GM21390 (cell line): ENCODE measurements around the gene MUL1.
"Not testable (repeated sequence)": the region's sequence is repeated elsewhere in the genome, so short reads cannot be mapped to it uniquely, and the experiment has no call there.

Experiments
- ATAC-seq: cut with Tn5 transposase; IDR thresholded peaks from one replicate; pipeline ENCODE4 v1.9.1; 2021; ENCODE audit not compliant: unreplicated experiment

The MUL1 gene

GRCh38 chr1:20511518-20512428 lies 3.8 kb upstream of the MUL1 start:
- no peak for ATAC-seq

DNA sequence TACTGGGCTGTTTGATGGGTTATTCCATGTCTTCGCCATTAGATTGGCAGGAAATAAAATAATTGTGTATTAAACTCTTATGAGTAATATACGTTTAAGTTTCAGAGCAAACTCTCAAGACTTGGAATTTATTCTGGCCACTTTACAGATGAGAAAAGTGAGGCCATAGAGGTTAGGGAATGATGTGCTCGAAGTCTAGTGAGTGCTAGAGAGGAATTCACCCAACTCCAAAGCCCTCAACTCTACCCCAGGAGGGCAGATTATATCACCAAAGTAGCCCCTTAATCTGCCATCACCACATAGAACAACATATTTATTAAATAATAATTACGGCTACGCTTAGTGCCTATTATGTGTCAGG lies 440 bp upstream of the MUL1 start:
- peak; percentile 12 for ATAC-seq

DNA sequence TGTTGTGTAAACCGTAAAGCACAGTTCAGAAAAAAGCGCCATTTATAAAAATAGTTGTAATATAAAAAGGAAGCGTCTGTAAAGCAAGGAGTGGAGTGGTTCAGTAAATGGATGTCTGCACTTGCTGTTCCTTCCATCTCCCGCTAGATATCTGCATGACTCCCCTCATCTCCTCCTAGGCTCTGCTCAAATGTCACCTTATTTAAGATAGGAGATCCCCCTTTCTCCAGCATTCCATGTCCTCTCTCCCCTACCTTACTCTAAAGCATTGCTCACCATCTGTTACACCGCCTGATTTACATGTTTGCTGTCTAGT lies 745 bp downstream of the MUL1 start:
- peak; percentile 8 for ATAC-seq

- no peak for ATAC-seq
Measured at GRCh38 chr1:20505488-20505887, 2.5 kb downstream of the MUL1 start.

GRCh38 chr1:20500716-20501115 lies 7.2 kb downstream of the MUL1 start:
- no peak for ATAC-seq

DNA sequence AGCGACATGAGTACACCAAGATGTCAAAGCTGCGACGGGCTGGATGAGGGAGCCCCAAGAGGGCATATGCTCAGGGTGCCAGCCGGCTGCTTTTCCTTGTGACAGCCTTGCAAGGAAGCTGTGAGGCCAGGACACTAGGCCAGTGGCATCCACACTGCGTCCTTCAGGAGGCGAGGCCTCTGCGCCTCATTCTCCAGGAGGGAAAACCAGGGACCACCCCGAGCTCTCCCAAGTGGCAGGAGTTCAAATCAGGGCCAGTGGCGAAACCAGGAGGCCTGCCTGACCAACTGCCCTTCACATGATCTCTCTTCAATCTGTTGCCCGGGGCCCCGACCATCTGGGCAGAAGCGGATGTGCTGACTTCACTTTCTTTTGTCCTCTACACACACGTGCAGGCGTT lies 8.2 kb downstream of the MUL1 start:
- no peak for ATAC-seq

GRCh38 chr1:20499105-20499504 lies 8.8 kb downstream of the MUL1 start:
- ATAC-seq: no peak

- ATAC-seq: no peak
Measured at GRCh38 chr1:20498116-20498515, 9.8 kb downstream of the MUL1 start.

DNA sequence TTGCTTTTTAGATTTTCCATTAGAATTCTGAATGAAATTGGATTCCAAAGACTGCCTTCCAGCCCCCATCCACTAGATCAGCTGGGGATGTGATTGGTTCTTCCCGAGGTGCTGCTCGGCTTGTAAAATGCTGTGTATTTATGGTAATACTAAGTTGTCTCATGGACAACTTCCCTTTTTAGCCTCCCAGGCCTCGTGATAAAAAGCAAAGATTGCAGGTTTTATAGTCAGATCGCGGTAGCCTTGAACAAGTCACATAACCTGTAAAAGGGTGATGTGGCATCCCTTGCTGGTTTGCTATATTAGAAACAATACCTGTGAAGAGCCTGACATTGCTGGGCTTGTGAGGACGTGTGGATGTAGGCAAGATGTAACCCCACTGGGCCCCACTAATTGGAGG lies 10.4 kb downstream of the MUL1 start:
- ATAC-seq: no peak

DNA sequence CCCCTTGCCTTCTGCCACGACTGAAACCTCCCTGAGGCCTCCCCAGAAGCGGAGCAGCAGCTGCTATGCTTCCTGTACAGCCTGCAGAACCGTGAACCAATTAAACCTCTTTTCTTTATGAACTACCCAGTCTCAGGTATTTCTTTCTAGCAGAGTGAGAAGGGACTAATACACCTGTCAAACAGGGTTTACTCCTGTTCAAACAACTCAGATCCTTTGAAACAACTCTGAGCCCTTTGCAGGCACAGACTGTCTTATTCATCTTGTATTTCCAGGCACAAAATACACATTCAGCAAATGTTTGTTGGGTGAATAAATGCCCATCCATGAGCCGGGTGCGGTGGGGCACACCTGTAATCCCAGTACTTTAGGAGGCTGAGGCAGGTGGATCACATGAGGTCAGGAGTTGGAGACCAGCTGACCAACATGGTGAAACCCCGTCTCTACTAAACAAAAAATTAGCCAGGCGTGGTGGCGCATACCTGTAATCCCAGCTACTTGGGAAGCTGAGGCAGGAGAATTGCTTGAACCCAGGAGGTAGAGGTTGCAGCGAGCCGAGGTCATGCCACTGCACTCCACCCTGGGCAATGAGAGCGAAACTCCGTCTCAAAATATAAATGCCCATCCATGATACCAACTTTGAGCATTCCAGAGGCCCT lies 11.1 kb downstream of the MUL1 start:
- ATAC-seq: not testable (repeated sequence)

GRCh38 chr1:20496241-20496661 lies 11.7 kb downstream of the MUL1 start:
- no peak for ATAC-seq

DNA sequence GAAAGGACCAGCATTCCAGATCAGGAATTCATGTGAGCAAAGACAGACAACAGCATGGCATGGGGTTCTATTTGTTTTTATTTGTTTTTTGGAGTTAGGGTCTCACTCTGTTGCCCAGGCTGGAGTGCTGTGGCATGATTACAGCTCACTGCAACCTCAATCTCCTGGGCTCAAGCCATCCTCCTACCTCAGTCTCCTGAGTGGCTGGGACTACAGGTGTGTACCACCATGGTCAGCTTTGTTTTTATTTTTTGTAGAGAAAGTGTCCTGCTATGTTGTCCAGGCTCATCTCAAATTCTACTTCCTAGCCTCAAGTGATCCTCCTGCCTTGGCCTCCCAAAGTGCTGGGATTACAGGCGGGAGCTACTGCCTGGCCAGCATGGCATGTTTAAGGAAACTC lies 12.3 kb downstream of the MUL1 start:
- no peak for ATAC-seq

GRCh38 chr1:20494609-20495311 lies 13.2 kb downstream of the MUL1 start:
- no peak for ATAC-seq

DNA sequence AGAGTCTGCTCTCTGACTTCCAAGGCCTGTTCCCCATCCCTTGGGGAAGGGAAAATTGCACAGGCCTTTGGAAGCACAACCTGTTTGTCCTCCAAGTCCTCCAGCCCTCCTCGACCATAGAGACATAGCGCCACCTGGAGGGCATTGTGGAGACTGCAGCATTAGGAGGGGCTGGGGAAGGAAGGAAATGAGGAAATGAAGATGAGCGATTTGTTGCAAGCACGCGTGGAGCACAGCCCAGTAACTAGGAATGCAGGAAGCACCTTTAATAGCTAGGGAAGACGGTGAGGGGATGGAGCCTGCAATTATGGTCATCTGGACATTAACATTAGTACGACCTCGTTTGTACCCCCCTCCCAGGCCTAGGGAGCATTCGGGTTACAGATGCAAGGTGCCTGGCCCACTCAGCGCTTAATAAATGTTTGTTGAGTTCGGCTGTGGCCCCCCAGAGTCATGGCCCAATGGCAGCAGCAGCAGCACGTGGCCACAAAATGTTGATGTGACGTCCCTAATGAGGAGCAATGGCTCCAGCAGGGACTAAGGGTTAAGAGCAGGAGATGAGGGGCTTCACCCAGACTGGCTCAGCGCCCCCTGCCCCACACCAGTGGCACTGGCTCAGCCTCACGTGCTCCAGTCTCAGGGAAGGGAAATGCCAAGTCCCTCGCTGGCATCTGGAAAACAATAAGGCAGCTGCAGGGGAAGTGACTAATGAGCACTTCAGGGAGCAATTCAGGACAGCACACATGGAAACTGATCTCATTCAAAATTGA lies 13.9 kb downstream of the MUL1 start:
- no peak for ATAC-seq

GRCh38 chr1:20493309-20493708 lies 14.6 kb downstream of the MUL1 start:
- ATAC-seq: no peak

DNA sequence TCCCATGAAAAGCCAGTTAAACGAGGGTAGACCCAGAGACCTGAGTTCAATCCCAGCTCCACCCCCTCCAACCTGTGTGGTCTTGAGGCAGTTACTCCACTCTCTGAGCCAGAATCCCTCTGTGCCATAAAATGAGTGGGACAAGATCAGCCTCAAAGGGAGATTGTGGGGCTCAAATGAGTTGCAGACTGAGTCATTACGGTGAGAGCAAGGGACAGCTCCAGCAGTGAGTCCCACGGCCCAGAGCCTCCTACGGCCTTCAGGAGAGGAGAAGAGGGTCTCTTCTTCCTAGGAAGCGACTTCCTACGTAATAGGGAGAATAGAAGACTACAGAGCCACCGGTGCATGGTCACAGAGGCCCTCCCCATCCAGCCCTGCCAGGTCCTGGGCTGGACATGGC lies 15.2 kb downstream of the MUL1 start:
- ATAC-seq: no peak

GRCh38 chr1:20491866-20492265 lies 16.1 kb downstream of the MUL1 start:
- ATAC-seq: no peak

DNA sequence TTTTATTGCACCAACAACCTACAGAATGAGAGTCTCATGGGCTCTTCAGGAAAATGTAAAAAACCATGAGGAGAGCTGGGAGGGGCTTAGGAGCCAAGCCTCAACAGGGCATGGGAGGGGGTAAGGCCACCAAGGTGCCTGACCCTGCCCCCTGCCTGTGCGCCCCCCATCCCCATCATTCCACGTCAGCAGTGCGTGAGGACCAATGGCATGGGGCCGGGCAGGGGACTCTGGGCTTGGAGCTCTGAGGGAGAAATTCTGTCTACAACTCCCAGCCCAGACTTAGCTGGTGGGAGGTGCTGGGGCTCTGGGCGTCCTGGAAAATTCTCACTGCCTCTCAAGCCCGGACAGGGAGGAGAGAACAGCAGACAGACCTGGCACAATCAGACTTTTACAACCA lies 16.8 kb downstream of the MUL1 start:
- ATAC-seq: no peak

DNA sequence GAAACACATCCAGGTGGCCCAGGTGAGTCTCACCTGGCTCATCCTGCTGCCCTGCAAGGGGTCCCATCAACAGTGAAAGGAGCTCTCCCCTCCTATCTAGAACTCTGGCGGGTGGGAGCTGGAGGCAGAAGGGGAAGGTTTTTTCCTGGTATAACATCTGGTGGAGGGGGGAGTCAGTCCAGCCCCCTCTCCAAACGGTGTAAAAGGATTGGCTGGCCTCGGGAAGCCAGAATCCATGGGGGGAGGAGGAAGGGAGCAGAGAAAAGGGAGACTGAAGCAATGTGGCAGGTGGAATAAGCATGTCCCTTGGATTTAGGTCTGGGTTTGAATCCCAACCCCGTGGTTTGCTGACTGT lies 20.7 kb downstream of the MUL1 start:
- ATAC-seq: no peak

- no peak for ATAC-seq
Measured at GRCh38 chr1:20486457-20487235, 21.3 kb downstream of the MUL1 start.
